Liver (tissue), 9 donors: Measurements from ENCODE around the gene ABCC2. TPM values are rescaled to one million over a fixed set of nuclear protein-coding genes. Genes with fewer than 3 reads are reported as not detected.

ENCODE experiments used
- DNase-seq: peaks from one replicate; pipeline ENCODE4 v3.0.0-alpha.2; 2017; ENCODE audit warnings: low spot score
- H3K27ac ChIP-seq, 2 donors: one replicate each; pipeline ENCODE4 v1.7.0; 2013; ENCODE audit warnings: inconsistent platforms in 2 of 2, low read length in 2 of 2, control low read depth in 1 of 2, low read depth in 1 of 2, mild to moderate bottlenecking in 1 of 2
- H3K27me3 ChIP-seq, 4 donors: one replicate each; pipeline versions ENCODE4 v1.6.1 to v1.7.0; 2013; ENCODE audit warnings: low read length in 3 of 4, inconsistent platforms in 1 of 4, mild to moderate bottlenecking in 1 of 4, moderate library complexity in 1 of 4; ENCODE audit not compliant: control insufficient read depth in 4 of 4, insufficient read depth in 4 of 4
- H3K36me3 ChIP-seq, 4 donors: one replicate each; pipeline versions ENCODE4 v1.6.1 to v1.7.0; 2013; ENCODE audit warnings: low read length in 3 of 4, mild to moderate bottlenecking in 3 of 4, low read depth in 1 of 4, moderate library complexity in 1 of 4; ENCODE audit not compliant: control insufficient read depth in 4 of 4, insufficient read depth in 3 of 4
- H3K4me1 ChIP-seq, 4 donors: one replicate each; pipeline versions ENCODE4 v1.6.1 to v1.7.0; 2013; ENCODE audit warnings: low read length in 3 of 4, mild to moderate bottlenecking in 3 of 4, moderate library complexity in 1 of 4; ENCODE audit not compliant: control insufficient read depth in 4 of 4, insufficient read depth in 4 of 4
- H3K4me3 ChIP-seq, 3 donors: one replicate each; pipeline versions ENCODE4 v1.6.1 to v1.7.0; 2013; ENCODE audit warnings: low read length in 3 of 3, control low read depth in 1 of 3, low read depth in 1 of 3, mild to moderate bottlenecking in 1 of 3
- H3K9ac ChIP-seq, 2 donors: one replicate each; pipeline ENCODE4 v1.7.0; 2013; ENCODE audit warnings: low read length in 2 of 2, mild to moderate bottlenecking in 2 of 2, moderate library complexity in 2 of 2, control low read depth in 1 of 2, low read depth in 1 of 2
- H3K9me3 ChIP-seq, 4 donors: one replicate each; pipeline versions ENCODE4 v1.6.1 to v1.7.0; 2013; ENCODE audit warnings: low read length in 3 of 4; ENCODE audit not compliant: control insufficient read depth in 4 of 4
- ATF3 ChIP-seq: IDR thresholded peaks from 2 replicates; pipeline ENCODE4 v1.6.1; 2016; ENCODE audit warnings: antibody characterized with exemption
- EGR1 ChIP-seq, 2 donors: IDR thresholded peaks; 2 replicates each; pipeline ENCODE4 v1.6.1; 2016 to 2018; ENCODE audit warnings: antibody characterized with exemption in 2 of 2, low read depth in 2 of 2
- FOXA1 ChIP-seq: IDR thresholded peaks from 2 replicates; pipeline ENCODE4 v1.6.1; 2016; ENCODE audit warnings: antibody characterized with exemption
- FOXA2 ChIP-seq: IDR thresholded peaks from 2 replicates; pipeline ENCODE4 v1.6.1; 2016; ENCODE audit warnings: antibody characterized with exemption
- GABPA ChIP-seq, 2 donors: IDR thresholded peaks in 1 of 2; conservative IDR thresholded peaks in 1 of 2; 2 replicates each; pipeline ENCODE4 v1.6.1; 2016; ENCODE audit warnings: antibody characterized with exemption in 2 of 2, mild to moderate bottlenecking in 1 of 2, moderate library complexity in 1 of 2
- HNF4A ChIP-seq, 2 donors: conservative IDR thresholded peaks; 2 replicates each; pipeline ENCODE4 v1.6.1; 2016; ENCODE audit warnings: antibody characterized with exemption in 2 of 2, mild to moderate bottlenecking in 2 of 2
- HNF4G ChIP-seq: IDR thresholded peaks from 2 replicates; pipeline ENCODE4 v1.6.1; 2016; ENCODE audit warnings: antibody characterized with exemption
- JUND ChIP-seq, 2 donors: IDR thresholded peaks; 2 replicates each; pipeline ENCODE4 v1.6.1; 2016; ENCODE audit warnings: antibody characterized with exemption in 2 of 2
- MAX ChIP-seq: IDR thresholded peaks from 2 replicates; pipeline ENCODE4 v1.6.1; 2016; ENCODE audit warnings: antibody characterized with exemption
- NR2F2 ChIP-seq: IDR thresholded peaks from 2 replicates; pipeline ENCODE4 v1.6.1; 2016; ENCODE audit warnings: antibody characterized with exemption
- RAD21 ChIP-seq, 2 donors: IDR thresholded peaks; 2 replicates each; pipeline ENCODE4 v1.6.1; 2016; ENCODE audit warnings: antibody characterized with exemption in 2 of 2, mild to moderate bottlenecking in 2 of 2
- RXRA ChIP-seq, 2 donors: IDR thresholded peaks; 2 replicates each; pipeline ENCODE4 v1.6.1; 2017 to 2018; ENCODE audit warnings: antibody characterized with exemption in 2 of 2, mild to moderate bottlenecking in 1 of 2
- SP1 ChIP-seq: IDR thresholded peaks from 2 replicates; pipeline ENCODE4 v1.6.1; 2018; ENCODE audit warnings: antibody characterized with exemption, mild to moderate bottlenecking
- TAF1 ChIP-seq: conservative IDR thresholded peaks from 2 replicates; pipeline ENCODE4 v1.6.1; 2016; ENCODE audit warnings: antibody characterized with exemption, mild to moderate bottlenecking
- YY1 ChIP-seq: IDR thresholded peaks from 2 replicates; pipeline ENCODE4 v1.6.1; 2016; ENCODE audit warnings: antibody characterized with exemption, mild to moderate bottlenecking
- WGBS: extraction: QIAGEN DNeasy Blood & Tissue Kit; methylation state at CpG from one replicate; pipeline ENCODE4 v1.1.7; 2013; 5-methylcytosine and 5-hydroxymethylcytosine counted together
- polyA plus RNA-seq, 2 donors: library from polyadenylated mRNA; stranded (reverse) in 1 of 2; unstranded in 1 of 2; fragments of 200-250 nt in 1 of 2; fragments of >200 nt in 1 of 2; fragmentation: Nextera tagmentation in 1 of 2; extraction: Ambion mirVana in 1 of 2; gene quantifications; one replicate each; pipeline versions ENCODE4 v1.2.1 to v1.2.3, GENCODE V29; 2013 to 2015
- total RNA-seq, 2 donors: library from RNA; depleted of rRNA; stranded (reverse); fragments of >200 nt; gene quantifications; one replicate each; pipeline ENCODE4 v1.2.3, GENCODE V29; 2014
- TF ChIP-seq, protein P1 (sequence below): IDR thresholded peaks from 2 replicates; pipeline ENCODE4 v1.6.1; 2016; ENCODE audit warnings: antibody characterized with exemption
- TF ChIP-seq, protein P2 (sequence below): fragments of 150-350 bp; IDR thresholded peaks from 2 replicates; pipeline ENCODE4 v1.5.1; 2017; ENCODE audit warnings: improper control_type of control experiment, low read depth, low read length; ENCODE audit not compliant: missing input control
- TF ChIP-seq, protein P3 (sequence below): IDR thresholded peaks from 2 replicates; pipeline ENCODE4 v1.6.1; 2016; ENCODE audit warnings: antibody characterized with exemption, mild to moderate bottlenecking
- donor health status: healthy.
- donor health status: healthy.
- donor health status: healthy.
- donor health status: healthy.
- donor health status: healthy.

The ABCC2 gene
- total and polyA plus RNA-seq, 4 donors = 45.6 to 234 (median 70.1) TPM

GRCh38 chr10:99777918-99778714 is 4.3 kb upstream of the ABCC2 start:
- no peak overlapping the region for H3K9ac ChIP-seq
- no peak for TF ChIP-seq HNF4G
- TF ChIP-seq, protein P1, sequence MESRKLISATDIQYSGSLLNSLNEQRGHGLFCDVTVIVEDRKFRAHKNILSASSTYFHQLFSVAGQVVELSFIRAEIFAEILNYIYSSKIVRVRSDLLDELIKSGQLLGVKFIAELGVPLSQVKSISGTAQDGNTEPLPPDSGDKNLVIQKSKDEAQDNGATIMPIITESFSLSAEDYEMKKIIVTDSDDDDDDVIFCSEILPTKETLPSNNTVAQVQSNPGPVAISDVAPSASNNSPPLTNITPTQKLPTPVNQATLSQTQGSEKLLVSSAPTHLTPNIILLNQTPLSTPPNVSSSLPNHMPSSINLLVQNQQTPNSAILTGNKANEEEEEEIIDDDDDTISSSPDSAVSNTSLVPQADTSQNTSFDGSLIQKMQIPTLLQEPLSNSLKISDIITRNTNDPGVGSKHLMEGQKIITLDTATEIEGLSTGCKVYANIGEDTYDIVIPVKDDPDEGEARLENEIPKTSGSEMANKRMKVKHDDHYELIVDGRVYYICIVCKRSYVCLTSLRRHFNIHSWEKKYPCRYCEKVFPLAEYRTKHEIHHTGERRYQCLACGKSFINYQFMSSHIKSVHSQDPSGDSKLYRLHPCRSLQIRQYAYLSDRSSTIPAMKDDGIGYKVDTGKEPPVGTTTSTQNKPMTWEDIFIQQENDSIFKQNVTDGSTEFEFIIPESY = no peak
- TF ChIP-seq, protein P2, sequence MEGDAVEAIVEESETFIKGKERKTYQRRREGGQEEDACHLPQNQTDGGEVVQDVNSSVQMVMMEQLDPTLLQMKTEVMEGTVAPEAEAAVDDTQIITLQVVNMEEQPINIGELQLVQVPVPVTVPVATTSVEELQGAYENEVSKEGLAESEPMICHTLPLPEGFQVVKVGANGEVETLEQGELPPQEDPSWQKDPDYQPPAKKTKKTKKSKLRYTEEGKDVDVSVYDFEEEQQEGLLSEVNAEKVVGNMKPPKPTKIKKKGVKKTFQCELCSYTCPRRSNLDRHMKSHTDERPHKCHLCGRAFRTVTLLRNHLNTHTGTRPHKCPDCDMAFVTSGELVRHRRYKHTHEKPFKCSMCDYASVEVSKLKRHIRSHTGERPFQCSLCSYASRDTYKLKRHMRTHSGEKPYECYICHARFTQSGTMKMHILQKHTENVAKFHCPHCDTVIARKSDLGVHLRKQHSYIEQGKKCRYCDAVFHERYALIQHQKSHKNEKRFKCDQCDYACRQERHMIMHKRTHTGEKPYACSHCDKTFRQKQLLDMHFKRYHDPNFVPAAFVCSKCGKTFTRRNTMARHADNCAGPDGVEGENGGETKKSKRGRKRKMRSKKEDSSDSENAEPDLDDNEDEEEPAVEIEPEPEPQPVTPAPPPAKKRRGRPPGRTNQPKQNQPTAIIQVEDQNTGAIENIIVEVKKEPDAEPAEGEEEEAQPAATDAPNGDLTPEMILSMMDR = no peak
- TF ChIP-seq NR2F2 = no peak
- TF ChIP-seq EGR1 (IDR thresholded peaks at IDR 0.05; ENCODE audit: low read depth in 2 of 2) = no peak
- no peak for TF ChIP-seq FOXA1
- TF ChIP-seq RAD21 (IDR thresholded peaks at IDR 0.05) = peak in 1 of 2 donors; percentile 12
- TF ChIP-seq GABPA (IDR thresholded peaks at IDR 0.05 in 1 of 2, conservative IDR thresholded peaks at IDR 0.05 in 1 of 2) = no peak
- no peak for TF ChIP-seq HNF4A (conservative IDR thresholded peaks at IDR 0.05)
- no peak for TF ChIP-seq JUND (IDR thresholded peaks at IDR 0.05)
- TF ChIP-seq RXRA (IDR thresholded peaks at IDR 0.05) = no peak
- no peak for TF ChIP-seq SP1
- TF ChIP-seq FOXA2 = no peak
- TF ChIP-seq MAX = peak; percentile 50
- H3K36me3 ChIP-seq = no peaks in the 10 kb centered on the region
- no peaks in the 10 kb centered on the region for H3K9me3 ChIP-seq
- H3K27me3 ChIP-seq = no peaks in the 10 kb centered on the region
- peaks cover 15 to 45% (median 39%) of the 10 kb centered on the region in 4 donors for H3K4me1 ChIP-seq
- no peak overlapping the region for H3K4me3 ChIP-seq
- 79% methylated on average over 1 of the region's 1 CpG for WGBS
- no peak for DNase-seq
- H3K27ac ChIP-seq = peak overlapping the region; percentile 80 to 83

GRCh38 chr10:99779335-99779734 is 3.1 kb upstream of the ABCC2 start:
- peak overlapping the region in 1 of 2 donors; percentile 82 for H3K9ac ChIP-seq
- H3K4me1 ChIP-seq = peaks cover 15 to 45% (median 39%) of the 10 kb centered on the region in 4 donors

More at GRCh38 chr10:99779335-99779734, 3.1 kb upstream of the ABCC2 start:
- Histone ChIP-seq H3K27ac (peak overlapping the region; percentile 80 to 83), H3K4me3 (peak overlapping the region in 1 of 3 donors; percentile 4), H3K36me3 (no peaks in the 10 kb centered on the region), H3K9me3 (no peaks in the 10 kb centered on the region), H3K27me3 (no peaks in the 10 kb centered on the region)
- TF ChIP-seq, protein P3, sequence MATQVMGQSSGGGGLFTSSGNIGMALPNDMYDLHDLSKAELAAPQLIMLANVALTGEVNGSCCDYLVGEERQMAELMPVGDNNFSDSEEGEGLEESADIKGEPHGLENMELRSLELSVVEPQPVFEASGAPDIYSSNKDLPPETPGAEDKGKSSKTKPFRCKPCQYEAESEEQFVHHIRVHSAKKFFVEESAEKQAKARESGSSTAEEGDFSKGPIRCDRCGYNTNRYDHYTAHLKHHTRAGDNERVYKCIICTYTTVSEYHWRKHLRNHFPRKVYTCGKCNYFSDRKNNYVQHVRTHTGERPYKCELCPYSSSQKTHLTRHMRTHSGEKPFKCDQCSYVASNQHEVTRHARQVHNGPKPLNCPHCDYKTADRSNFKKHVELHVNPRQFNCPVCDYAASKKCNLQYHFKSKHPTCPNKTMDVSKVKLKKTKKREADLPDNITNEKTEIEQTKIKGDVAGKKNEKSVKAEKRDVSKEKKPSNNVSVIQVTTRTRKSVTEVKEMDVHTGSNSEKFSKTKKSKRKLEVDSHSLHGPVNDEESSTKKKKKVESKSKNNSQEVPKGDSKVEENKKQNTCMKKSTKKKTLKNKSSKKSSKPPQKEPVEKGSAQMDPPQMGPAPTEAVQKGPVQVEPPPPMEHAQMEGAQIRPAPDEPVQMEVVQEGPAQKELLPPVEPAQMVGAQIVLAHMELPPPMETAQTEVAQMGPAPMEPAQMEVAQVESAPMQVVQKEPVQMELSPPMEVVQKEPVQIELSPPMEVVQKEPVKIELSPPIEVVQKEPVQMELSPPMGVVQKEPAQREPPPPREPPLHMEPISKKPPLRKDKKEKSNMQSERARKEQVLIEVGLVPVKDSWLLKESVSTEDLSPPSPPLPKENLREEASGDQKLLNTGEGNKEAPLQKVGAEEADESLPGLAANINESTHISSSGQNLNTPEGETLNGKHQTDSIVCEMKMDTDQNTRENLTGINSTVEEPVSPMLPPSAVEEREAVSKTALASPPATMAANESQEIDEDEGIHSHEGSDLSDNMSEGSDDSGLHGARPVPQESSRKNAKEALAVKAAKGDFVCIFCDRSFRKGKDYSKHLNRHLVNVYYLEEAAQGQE = no peak
- peak; percentile 51 for TF ChIP-seq NR2F2
- TF ChIP-seq TAF1 = no peak
- TF ChIP-seq JUND (IDR thresholded peaks at IDR 0.05) = no peak
- no peak for TF ChIP-seq ATF3
- TF ChIP-seq HNF4A (conservative IDR thresholded peaks at IDR 0.05) = peak; percentile 14 to 31
- TF ChIP-seq HNF4G = no peak
- TF ChIP-seq FOXA2 = no peak
- peak in 1 of 2 donors; percentile 26 for TF ChIP-seq RXRA (IDR thresholded peaks at IDR 0.05)
- no peak for TF ChIP-seq MAX
- peak; percentile 27 for TF ChIP-seq SP1
- no peak for TF ChIP-seq YY1
- TF ChIP-seq GABPA (IDR thresholded peaks at IDR 0.05 in 1 of 2, conservative IDR thresholded peaks at IDR 0.05 in 1 of 2) = peak in 1 of 2 donors; percentile 53
- DNase-seq = no peak
- 44% methylated on average over 4 of the region's 4 CpGs for WGBS
